HepG2 (cell line): ENCODE data around the gene DNAJC10. TPM values are rescaled to one million over a fixed set of nuclear protein-coding genes. Genes with fewer than 3 reads are reported as not detected.

Experiments
- ARNTL ChIP-seq: sonication (generic); formaldehyde crosslinking; IDR thresholded peaks from 2 replicates; pipeline ENCODE4 v1.4.0; 2020; ENCODE audit warnings: mild to moderate bottlenecking, missing genetic modification reagents
- ATRX ChIP-seq: sonication (generic); formaldehyde crosslinking; IDR thresholded peaks from 2 replicates; pipeline ENCODE4 v1.4.0; 2020; ENCODE audit warnings: missing genetic modification reagents, borderline replicate concordance
- MXD3 ChIP-seq: IDR thresholded peaks from 2 replicates; pipeline ENCODE4 v1.6.1; 2016; ENCODE audit warnings: mild to moderate bottlenecking, missing biosample characterization, missing genetic modification reagents
- NFIC ChIP-seq: IDR thresholded peaks from 2 replicates; pipeline ENCODE4 v1.6.1; 2012; ENCODE audit warnings: mild to moderate bottlenecking, low read length, inconsistent platforms
- PREB ChIP-seq: sonication (generic); formaldehyde crosslinking; IDR thresholded peaks from 2 replicates; pipeline ENCODE4 v1.4.0; 2020; ENCODE audit warnings: missing genetic modification reagents
- RELA ChIP-seq: sonication (generic); formaldehyde crosslinking; IDR thresholded peaks from 2 replicates; pipeline ENCODE4 v1.4.0; 2020; ENCODE audit warnings: missing genetic modification reagents
- RORA ChIP-seq: sonication (generic); formaldehyde crosslinking; IDR thresholded peaks from 2 replicates; pipeline ENCODE4 v1.5.0; 2020; ENCODE audit warnings: mild to moderate bottlenecking, missing genetic modification reagents, moderate library complexity
- SNAPC2 ChIP-seq: sonication (generic); formaldehyde crosslinking; IDR thresholded peaks from 2 replicates; pipeline ENCODE4 v1.8.1; 2022; ENCODE audit warnings: mild to moderate bottlenecking, missing genetic modification reagents
- STAT6 ChIP-seq: sonication (generic); formaldehyde crosslinking; IDR thresholded peaks from 2 replicates; pipeline ENCODE4 v1.4.0; 2020; ENCODE audit warnings: missing genetic modification reagents, mild to moderate bottlenecking, borderline replicate concordance
- TEAD3 ChIP-seq: optimal IDR thresholded peaks from 2 replicates; pipeline ENCODE3; 2016; ENCODE audit warnings: borderline replicate concordance
- ZBTB26 ChIP-seq: IDR thresholded peaks from 2 replicates; pipeline ENCODE4 v1.6.1; 2016; ENCODE audit warnings: missing compliant biosample characterization, missing genetic modification reagents, borderline replicate concordance
- ZBTB39 ChIP-seq: sonication (generic); formaldehyde crosslinking; IDR thresholded peaks from 2 replicates; pipeline ENCODE4 v1.5.0; 2020; ENCODE audit warnings: missing genetic modification reagents
- ZGPAT ChIP-seq: IDR thresholded peaks from 2 replicates; pipeline ENCODE4 v1.6.1; 2016; ENCODE audit warnings: mild to moderate bottlenecking
- ZHX1 ChIP-seq: sonication (generic); formaldehyde crosslinking; IDR thresholded peaks from 2 replicates; pipeline ENCODE4 v1.8.1; 2022; ENCODE audit warnings: low read depth, mild to moderate bottlenecking, missing genetic modification reagents
- ZNF17 ChIP-seq: sonication (generic); formaldehyde crosslinking; IDR thresholded peaks from 2 replicates; pipeline ENCODE4 v1.5.0; 2020; ENCODE audit warnings: mild to moderate bottlenecking, missing genetic modification reagents
- ZNF674 ChIP-seq: sonication (generic); formaldehyde crosslinking; IDR thresholded peaks from 2 replicates; pipeline ENCODE4 v1.5.0; 2020; ENCODE audit warnings: low read depth, mild to moderate bottlenecking, missing genetic modification reagents
- polyA plus RNA-seq, 8 experiments: library from polyadenylated mRNA; depleted of rRNA in 3 of 8; stranded (reverse) in 7 of 8; unstranded in 1 of 8; fragments of >200 nt; fragmentation: Illumina TruSeq in 4 of 8; extraction: Trizol in 4 of 8; gene quantifications; 2 replicates each; pipeline versions ENCODE4 v1.2.1 to v1.2.3, GENCODE V29; 2011 to 2016; ENCODE audit warnings: low read depth in 4 of 8, missing spikeins in 1 of 8, mixed read lengths in 1 of 8; ENCODE audit not compliant: insufficient read depth in 1 of 8
- total RNA-seq, 5 experiments: library from RNA; depleted of rRNA; stranded (reverse); fragments of >200 nt; fragmentation: Illumina TruSeq; extraction: Trizol; gene quantifications; 2 replicates each; pipeline ENCODE4 v1.2.3, GENCODE V29; 2016; ENCODE audit warnings: low read depth in 1 of 5

DNAJC10 gene
- total and polyA plus RNA-seq, 2 of the 13 experiments (the other 11 are each of a cell fraction or from before 2014, with no cell fraction given): 44.1 to 178 TPM

- TF ChIP-seq ZGPAT (CRISPR knock-in tag): peak; percentile 97
- peak; percentile 87 for TF ChIP-seq ARNTL
- peak; percentile 72 for TF ChIP-seq ZBTB26
- peak; percentile 58; the same call in 1 of the 2 replicates for TF ChIP-seq STAT6 (CRISPR knock-in tag)
- no peak for TF ChIP-seq ATRX (CRISPR knock-in tag)
- TF ChIP-seq SNAPC2 (CRISPR knock-in tag): no peak; the same call in 1 of the 2 replicates
- peak; percentile 11; the same call in 1 of the 2 replicates for TF ChIP-seq ZNF674 (CRISPR knock-in tag)
- 0 out of 2 replicates have a peak, but pooled peaks have one; percentile 27 for TF ChIP-seq PREB (CRISPR knock-in tag)
- 0 out of 2 replicates have a peak, but pooled peaks have one; percentile 46 for TF ChIP-seq ZNF17 (CRISPR knock-in tag)
- TF ChIP-seq RORA (CRISPR knock-in tag): no peak
- no peak for TF ChIP-seq NFIC
- TF ChIP-seq RELA: no peak
- TF ChIP-seq TEAD3 (CRISPR knock-in tag): peak; percentile 80
- TF ChIP-seq MXD3 (CRISPR knock-in tag): peak; percentile 97
- TF ChIP-seq ZHX1 (CRISPR knock-in tag): peak; percentile 87
- TF ChIP-seq ZBTB39 (CRISPR knock-in tag): no peak
These were observed at the start of gene DNAJC10 (continued) for GRCh38 chr2:182715892-182716649.
